HG02571 (cell line): ENCODE results near the gene NONO.
"Not testable (repeated sequence)": the region's sequence is repeated elsewhere in the genome, so short reads cannot be mapped to it uniquely, and the experiment has no call there.

Experiments used
- ATAC-seq: cut with Tn5 transposase; IDR thresholded peaks from one replicate; pipeline ENCODE4 v1.9.1; 2021; ENCODE audit warnings: mild to moderate bottlenecking, moderate library complexity; ENCODE audit not compliant: unreplicated experiment

Gene NONO, protein sequence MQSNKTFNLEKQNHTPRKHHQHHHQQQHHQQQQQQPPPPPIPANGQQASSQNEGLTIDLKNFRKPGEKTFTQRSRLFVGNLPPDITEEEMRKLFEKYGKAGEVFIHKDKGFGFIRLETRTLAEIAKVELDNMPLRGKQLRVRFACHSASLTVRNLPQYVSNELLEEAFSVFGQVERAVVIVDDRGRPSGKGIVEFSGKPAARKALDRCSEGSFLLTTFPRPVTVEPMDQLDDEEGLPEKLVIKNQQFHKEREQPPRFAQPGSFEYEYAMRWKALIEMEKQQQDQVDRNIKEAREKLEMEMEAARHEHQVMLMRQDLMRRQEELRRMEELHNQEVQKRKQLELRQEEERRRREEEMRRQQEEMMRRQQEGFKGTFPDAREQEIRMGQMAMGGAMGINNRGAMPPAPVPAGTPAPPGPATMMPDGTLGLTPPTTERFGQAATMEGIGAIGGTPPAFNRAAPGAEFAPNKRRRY

DNA sequence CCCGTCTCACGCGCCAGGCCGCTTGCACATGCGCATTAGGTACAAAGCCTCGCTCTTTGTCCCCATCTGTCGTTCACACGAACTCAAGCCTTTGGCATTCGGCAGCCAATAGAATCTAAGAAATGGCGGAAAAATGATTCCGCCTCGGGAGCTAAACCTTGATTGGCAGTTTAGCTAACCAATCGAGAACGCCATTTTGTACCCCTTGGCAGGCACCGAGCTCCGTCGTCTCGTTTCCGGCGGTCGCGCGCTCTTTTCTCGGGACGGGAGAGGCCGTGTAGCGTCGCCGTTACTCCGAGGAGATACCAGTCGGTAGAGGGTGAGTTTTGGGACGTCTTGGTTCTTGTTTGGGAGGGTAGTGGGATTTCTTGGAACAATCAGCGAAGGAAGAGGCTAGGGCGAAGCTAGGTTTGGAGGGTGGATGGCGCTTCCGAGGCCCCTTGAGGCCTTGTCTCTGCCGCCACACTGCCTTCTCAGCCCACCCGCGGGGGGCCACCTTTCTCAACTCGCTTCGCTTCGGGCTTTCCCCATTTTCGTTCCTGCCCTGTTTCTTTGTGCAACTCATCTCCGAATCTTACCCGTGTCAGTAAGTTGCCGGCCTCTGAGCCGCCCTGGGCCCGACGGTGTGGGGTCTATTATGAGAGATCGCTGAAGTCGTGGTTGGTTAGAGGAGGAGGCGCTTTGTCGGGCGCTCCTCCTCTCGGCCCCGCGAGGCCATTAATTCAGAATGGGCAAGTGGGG lies at the start of gene NONO:
NONO (plus strand) TSS at position 233 of the 741 bp plus-strand sequence. CDS start 7,003 bp downstream, outside the sequence.
- ATAC-seq, result peak; percentile 88

DNA sequence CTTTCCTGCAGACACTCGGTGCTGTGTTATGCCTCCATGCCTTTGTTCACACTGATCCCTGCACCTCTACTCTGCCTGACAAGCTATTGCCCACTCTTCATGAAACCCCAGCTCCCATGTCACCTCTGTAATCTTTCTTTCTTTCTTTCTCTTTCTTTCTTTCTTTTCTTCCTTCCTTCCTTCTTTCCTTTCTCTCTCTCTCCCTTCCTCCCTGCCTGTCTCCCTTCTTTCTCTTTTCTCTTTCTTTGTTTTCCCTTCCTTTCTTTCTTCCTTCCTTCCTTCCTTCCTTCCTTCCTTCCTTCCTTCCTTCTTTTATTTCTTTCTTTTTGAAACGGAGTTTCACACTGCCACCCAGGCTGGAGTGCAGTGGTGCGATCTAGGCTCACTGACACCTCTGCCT lies 48.0 kb upstream of the NONO start:
- ATAC-seq, result no peak

DNA sequence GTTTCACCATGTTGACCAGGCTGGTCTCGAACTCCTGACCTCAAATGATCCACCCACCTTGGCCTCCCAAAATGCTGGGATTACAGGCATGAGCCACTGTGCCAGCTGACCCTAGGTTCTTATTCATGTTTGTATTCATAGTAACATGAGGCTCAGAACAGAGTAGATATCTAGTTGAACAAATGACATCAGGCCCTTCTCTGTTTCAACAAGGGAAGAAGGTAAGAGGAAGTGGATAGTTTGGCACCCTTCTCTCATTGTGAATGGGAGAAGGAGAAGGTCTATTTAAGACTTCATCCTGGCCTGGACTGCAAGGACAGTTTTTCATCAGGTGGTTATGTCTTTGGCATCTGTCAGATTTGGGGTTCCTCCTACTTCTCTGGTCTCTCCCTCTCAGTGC lies 46.6 kb upstream of the NONO start:
- no peak for ATAC-seq

DNA sequence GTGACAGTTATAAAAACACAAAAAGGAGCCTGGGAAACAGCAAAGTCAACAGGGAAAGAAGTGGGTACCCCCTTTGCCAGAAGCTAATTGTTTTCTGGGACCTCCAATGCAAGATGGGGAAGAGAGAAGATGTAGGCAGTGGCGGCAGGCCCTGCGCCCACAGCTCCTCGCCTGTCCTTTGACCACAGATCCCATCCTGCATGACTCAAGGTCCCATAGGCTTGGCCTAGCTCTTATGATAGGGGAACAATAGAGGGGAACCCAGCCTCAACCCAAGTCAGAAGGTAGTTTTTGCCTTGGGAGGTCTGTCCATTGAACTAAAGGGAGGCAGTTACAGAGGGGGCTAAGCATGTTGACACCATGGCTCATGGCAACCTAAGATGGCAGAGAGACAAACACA lies 43.7 kb upstream of the NONO start:
- no peak for ATAC-seq

DNA sequence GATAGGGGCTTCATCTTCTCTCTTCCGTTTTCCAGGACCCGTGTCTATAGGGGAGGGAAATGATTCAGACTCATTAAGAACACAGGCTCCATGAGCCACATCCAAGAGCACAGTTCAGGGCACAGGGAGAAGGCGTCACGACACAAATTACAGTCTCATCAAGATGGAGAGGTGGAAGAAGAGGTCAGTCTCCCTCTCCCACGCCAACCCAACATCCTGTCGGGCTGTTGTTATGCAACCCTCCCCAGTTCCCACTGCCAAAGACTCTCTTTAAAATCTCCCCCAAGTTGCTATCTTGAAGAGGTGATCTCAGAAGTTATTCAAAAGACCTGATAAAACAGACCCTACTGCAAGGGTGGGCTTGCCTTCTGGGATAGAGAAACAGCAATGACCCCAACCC lies 42.1 kb upstream of the NONO start:
- no peak for ATAC-seq

DNA sequence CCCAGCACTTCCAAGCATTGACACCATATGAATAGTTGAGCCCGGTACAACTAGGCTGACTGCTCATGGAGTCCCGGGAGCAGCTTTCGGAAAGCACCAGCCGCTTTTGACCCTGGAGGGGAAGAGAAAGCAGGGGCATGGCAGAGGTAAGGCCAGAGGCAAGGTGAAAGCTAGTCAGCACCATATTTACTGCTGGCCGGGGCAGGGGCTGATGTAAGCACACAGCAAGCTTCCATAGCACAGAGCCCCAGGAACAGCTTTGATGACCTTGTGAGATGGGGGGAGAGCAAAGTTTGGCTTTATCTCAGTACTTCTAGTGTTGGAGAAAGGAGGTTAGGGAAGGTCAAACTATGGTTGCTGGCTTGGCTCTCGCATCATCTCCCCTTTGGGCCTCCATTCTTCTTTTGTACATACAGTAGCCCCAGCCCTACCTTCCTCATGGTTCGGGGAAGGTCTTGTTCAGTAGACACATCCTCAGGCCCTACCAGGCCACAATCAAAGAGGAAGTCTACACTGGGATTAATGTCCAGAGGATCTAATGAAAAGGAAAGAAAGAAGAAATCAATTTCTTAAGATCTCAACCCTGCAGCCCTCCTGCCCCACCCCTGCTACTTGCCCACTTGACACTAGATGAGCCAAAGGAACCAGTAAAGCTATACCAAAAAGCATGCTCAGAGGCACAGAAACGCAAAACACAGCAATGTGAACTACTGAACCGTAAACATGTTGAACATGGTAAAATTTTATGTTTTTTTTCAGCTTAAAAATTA lies 38.9 kb upstream of the NONO start:
- ATAC-seq, result no peak

DNA sequence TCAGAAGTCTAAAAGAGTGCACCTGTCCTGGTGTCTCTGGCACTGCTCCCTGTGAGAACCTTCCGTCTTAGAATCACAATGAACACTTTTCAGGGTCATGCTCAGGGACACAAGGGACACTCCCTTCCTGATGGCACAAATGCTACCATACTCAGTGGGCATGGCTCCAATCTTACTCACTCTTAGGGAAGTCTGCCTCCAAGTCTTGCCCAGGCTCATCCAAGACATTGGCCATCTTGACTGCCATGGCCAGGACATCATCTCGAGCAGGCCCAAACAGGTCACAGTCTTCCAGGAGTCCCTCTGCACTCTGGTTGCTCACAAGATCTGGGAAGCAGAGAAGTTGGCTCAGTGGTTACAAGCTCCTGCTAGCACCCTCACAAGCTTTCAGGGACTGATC lies 38.3 kb upstream of the NONO start:
- no peak for ATAC-seq

DNA sequence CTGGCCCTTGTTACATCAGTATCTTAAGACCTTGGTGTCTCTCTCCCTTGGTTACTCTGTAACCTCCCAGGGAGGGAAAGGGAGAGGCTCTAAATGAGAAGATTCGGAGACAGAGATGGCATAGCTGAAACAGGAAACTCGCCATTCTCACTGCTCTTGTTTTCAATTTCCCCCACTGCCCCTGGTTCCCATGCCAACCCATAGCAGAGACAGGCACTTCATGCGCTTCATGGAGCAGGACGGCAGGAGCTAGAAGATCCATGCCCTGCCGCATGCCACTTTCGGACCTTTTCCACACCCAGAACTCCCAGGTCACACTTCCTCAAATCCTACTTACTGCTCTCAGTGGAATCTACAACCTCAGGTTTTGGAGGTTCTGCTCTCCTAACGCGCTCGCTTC lies 32.6 kb upstream of the NONO start:
- ATAC-seq, result no peak

DNA sequence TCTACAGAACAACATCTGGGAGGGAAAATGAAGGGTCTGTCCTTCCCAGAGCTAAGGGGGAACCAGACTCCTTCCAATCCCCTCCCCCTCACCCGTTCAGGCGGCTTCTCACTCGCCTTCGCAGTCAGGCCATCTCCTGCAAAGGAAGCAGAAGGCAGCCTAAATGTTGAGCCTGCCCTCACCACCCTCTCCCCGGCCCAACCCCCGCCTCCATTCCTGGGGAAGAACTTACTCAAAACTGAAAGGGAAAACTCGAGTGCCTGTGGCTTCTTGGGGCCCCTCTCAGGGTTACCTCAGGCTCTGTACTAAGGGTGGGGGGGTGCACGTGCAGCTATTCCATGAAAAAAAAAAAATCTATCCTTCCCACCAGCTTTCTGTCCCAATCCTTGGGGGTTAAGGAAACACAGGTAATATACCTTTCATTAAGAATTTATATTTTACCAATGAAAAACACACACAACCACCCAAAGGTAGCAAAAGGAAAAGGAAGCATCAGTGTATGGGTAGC lies 31.9 kb upstream of the NONO start:
- no peak for ATAC-seq

DNA sequence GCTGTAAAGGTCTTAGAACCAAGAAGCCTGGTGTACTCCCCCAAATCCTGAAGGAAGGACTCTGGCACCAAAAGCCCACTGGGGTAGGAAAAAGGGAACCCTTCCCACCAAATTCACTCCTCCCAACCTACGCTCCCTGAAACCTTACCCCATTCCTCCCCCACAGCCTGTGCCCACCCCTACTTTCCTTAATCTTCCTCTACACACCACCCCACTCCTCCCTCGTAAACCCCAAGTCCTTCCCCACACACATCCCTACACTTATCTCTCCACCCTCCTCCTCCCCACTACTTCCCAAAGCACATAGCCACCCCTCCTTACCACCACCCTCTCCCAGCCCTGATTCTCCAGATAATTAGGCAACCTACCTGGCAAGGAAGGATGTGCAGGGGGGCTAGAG lies 31.2 kb upstream of the NONO start:
- ATAC-seq, result no peak

DNA sequence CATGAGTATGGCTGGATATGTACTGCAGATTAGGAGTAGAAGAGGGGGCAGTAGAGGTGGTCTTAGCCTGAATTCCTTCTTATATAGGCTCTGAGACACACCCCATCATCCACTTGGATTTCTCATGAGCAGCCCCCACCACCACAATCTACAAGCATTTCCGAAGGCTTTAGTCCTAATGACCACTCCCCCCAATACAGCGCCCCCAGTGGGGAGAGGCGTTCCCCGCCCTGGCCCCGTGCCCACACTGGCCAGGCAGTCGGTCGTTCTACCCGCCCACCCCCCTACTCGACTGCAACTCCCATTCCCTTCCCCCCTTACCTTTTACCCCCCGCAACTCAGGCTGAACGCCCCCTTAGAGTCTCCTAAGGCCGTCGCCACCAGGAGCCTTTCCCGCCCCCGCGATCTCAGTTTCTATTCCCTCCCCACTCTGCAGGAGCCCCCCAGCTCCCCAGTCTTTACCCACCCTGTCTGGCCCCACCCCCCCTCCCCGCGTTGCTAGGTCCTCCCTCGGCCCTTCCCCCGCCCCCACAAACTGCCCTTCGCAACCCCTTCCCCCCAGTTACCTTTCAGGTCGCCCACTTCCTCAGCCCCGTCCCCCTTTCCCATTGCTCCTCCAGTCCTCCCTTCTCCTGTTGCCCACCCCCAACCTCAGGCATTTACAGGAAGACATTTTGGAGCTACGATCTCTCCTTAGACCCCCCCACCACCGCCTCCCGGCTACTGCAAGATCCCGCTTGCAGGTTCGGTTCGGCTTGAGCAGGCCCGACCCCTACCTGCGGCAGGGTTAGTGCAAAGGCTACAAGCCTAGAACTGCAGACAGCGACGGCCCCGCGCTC lies 30.0 kb upstream of the NONO start:
- no peak for ATAC-seq

DNA sequence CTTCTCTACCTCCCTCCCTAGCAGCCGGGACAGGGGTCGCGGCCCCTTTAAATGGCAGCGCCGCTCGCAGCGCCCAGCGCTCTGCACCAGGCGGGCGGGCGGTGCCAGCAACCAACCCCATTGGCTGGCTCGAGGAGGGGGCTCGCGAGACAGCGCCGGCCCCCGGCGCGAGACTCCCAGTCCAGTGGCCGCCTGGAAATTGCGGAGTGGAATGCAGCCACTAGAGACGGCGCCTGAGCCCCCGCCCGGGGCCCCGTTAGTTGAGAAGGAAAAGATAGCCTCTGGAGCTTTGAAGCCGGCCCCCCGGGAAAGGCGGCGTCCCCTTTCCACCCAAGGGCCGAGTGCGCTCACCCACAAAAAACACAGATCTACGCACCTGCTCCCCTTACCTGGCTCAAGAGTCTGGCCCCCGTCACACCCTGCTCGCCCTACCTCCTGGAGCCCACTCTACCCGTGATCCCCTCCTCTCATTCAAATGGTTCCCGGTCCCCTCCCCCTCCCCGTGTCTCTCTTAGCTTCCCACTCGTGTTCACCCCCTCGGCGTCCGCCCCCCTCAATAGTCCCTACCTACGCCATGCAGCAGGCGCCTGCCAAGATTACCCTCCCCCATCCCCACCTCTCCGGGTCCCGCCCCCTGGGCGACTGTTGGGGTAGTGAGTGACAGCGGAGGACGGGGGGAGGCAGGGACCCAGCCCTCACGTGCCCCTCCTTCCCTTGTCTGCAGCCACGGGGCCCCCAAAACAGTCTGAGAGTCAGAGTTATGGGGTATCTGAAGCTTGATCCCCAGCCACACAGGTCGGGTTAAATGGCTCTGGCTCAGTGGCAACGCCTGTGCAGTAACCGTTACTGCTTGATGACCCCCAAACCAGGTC lies 29.1 kb upstream of the NONO start, which contains the start of gene ZMYM3:
ZMYM3 (minus strand) TSS at position 49 of the 872 bp plus-strand sequence. CDS start 885 bp downstream, outside the sequence.
- ATAC-seq, result peak; percentile 74

DNA sequence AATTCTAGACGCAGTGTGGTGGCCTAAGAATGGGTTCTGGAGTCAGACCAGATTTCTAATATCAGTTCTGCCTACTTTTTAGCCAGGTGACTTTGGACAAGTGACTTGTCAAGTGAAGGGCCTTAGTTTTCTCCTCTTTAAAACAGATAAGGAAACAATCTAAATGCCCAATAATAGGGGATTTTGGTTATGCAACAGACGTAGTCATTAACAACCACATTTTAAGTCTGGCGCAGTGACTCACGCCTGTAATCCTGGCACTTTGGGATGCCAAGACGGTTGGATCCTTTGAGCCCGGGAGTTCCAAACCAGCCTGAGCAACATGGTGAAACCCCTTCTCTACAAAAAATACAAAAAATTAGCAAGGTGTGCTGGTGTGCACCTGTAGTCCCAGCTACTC lies 27.4 kb upstream of the NONO start:
- no peak for ATAC-seq

DNA sequence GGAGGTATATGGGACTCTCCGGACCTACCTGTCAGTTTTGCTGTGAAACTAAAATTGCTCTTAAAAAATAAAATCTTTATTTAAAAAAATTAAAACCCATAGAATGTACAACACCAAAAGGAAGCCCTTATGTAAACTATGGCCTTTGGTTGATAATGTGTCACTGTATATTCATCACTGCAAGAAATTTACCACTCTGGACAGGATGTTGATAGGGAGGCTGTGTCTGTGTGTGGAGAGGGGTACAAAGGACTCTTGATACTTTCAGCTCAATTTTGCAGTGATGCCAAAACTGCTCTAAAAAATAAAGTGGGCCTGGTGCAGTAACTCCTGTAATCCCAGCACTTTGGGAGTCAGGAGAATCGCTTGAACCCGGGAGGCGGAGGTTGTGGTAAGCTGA lies 26.6 kb upstream of the NONO start:
- ATAC-seq, result no peak

DNA sequence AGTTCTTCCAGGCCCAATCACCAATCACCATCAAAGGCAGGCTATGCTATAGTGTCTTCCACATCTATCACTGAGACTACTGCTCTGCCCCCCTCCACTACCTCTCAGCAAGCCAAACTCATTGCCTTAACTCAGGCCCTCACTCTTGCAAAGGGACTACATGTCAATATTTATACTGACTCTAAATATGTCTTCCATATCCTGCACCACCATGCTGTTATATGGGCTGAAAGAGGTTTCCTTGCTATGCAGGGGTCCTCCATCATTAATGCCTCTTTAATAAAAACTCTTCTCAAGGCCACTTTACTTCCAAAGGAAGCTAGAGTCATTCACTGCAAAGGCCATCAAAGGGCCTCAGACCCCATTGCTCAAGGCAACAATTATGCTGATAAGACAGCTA lies 14.8 kb upstream of the NONO start:
- ATAC-seq, result not testable (repeated sequence)

DNA sequence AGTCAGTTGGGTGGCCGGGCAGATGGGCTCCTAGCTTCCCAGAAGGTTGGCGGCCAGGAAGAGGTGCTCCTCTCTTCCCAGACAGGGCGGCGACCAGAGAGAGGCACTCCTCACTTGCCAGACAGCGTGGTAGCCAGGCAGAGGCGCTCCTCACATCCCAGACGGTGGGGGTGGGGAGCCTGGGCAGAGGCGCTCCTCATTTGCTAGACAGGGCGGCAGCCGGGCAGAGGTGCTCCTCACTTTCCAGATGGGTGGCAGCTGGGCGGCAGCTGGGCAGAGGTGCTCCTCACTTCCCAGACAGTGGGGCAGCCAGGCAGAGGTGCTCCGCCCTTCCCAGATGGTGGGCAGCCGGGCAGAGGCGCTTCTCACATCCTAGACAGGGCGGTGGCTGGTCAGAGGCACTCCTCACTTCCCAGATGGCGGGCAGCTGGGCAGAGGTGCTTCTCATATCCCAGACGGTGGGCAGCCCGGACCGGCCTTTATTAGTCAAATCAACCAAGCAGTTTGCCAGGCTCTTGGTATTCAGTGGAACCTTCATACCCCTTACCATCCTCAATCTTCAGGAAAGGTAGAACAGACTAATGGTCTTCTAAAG lies 13.5 kb upstream of the NONO start:
- no peak for ATAC-seq

DNA sequence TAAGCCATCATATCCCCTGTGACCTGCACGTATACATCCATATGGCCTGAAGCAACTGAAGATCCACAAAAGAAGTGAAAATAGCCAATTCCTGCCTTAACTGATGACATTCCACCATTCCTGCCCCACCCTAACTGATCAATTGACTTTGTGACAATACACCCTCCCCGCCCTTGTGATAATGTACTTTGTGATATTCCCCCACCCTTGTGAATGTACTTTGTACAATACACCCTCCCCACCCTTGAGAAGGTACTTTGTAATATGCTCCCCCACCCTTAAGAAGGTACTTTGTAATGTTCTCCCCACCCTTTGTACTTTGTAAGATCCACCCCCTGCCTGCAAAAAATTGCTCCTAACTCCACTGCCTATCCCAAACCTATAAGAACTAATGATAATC lies 11.1 kb upstream of the NONO start:
- not testable (repeated sequence) for ATAC-seq

DNA sequence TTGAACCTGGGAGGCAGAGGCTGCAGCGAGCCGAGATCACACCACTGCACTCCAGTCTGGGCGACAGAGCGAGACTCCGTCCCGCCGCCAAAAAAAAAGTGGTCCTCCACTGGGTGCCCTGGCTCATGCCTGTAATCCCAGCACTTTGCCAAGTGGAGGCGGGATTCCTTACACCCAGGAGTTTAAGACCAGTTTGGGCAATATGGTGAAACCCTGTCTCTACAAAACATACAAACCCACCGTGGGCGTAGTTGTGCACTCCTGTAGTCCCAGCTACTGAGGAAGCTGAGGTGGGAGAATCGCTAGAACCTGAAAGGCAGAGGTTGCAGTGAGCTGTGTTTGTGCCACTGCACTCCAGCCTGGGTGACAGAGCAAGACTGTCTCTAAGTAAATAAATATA lies 2.1 kb upstream of the NONO start:
- not testable (repeated sequence) for ATAC-seq
